ENCODE data around the gene HSPA12B. TPM values are rescaled to one million over a fixed set of nuclear protein-coding genes. Genes with fewer than 3 reads are reported as not detected.

HSPA12B gene
- polyA plus RNA-seq, 1 experiment, result 0.02 TPM

DNA sequence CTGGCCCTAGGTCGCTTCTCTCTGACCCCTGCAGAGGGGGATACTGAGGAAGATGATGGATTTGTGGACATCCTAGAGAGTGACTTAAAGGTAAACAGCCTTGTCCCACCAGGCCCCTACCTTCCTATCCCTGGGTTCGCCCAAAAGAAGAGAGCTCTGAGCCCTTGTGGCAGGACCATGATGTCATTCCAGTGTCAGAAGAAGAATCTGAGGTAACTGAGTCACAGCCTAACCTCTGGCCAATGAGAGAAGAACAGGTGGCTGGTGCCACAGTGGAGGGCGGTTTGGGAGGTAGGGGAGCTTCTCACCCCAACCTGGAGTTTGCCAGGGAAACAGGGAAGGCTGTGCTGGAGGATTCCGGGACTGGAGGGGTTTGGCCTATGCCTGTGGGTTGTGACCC, 68.8 kb downstream of the HSPA12B start:
- POLR2A ChIA-PET, result interaction anchor here (0.5 kb wide), 1 partner anchor 8 kb away, joined by 3 read pairs; no protein-coding TSS in a partner anchor

DNA sequence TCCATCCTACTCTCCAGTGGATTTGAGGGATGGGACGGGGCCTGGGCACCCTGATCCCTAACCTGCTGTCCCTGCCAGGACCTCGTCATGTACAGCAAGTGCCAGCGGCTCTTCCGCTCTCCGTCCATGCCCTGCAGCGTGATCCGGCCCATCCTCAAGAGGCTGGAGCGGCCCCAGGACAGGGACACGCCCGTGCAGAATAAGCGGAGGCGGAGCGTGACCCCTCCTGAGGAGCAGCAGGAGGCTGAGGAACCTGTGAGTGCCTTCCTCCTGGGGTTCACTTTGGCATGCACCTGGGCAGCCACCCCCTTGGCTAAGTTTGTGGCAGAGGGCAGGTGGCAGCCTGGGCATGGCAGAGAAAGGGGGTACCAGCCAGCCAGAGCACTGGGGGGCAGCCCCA, 69.4 kb downstream of the HSPA12B start:
- TF ChIP-seq, protein P1, sequence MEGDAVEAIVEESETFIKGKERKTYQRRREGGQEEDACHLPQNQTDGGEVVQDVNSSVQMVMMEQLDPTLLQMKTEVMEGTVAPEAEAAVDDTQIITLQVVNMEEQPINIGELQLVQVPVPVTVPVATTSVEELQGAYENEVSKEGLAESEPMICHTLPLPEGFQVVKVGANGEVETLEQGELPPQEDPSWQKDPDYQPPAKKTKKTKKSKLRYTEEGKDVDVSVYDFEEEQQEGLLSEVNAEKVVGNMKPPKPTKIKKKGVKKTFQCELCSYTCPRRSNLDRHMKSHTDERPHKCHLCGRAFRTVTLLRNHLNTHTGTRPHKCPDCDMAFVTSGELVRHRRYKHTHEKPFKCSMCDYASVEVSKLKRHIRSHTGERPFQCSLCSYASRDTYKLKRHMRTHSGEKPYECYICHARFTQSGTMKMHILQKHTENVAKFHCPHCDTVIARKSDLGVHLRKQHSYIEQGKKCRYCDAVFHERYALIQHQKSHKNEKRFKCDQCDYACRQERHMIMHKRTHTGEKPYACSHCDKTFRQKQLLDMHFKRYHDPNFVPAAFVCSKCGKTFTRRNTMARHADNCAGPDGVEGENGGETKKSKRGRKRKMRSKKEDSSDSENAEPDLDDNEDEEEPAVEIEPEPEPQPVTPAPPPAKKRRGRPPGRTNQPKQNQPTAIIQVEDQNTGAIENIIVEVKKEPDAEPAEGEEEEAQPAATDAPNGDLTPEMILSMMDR (IDR thresholded peaks at IDR 0.05; ENCODE audit: insufficient read depth, low read depth, low read length), result no peak
- H3K36me3 ChIP-seq (ENCODE audit: control insufficient read depth, insufficient read depth, low read length), result peaks cover 47% of the 10 kb centered on the region

More for the DNA sequence above, 68.8 kb downstream of the HSPA12B start:
- CTCF ChIA-PET, result interaction anchor here (1.1 to 2.7 kb wide), 2 partner anchors 15 to 18 kb away, joined by 3 to 12 read pairs; partner anchors contain the start of gene CENPB
- Histone ChIP-seq H3K27me3 (ENCODE audit: control insufficient read depth, insufficient read depth, low read length) (no peaks in the 10 kb centered on the region), H3K36me3 (ENCODE audit: control insufficient read depth, insufficient read depth, low read length) (peaks cover 47% of the 10 kb centered on the region), H3K4me3 (ENCODE audit: low read depth, low read length) (no peak overlapping the region)
- TF ChIP-seq, protein P1 (IDR thresholded peaks at IDR 0.05; ENCODE audit: insufficient read depth, low read depth, low read length), result no peak
- no peak for DNase-seq (ENCODE audit: low read depth)

More for the DNA sequence above, 69.4 kb downstream of the HSPA12B start:
- Histone ChIP-seq H3K4me3 (ENCODE audit: low read depth, low read length) (no peak overlapping the region), H3K27me3 (ENCODE audit: control insufficient read depth, insufficient read depth, low read length) (no peaks in the 10 kb centered on the region)
- POLR2A ChIA-PET, result no interaction called here
- no peak for DNase-seq (ENCODE audit: low read depth)
- CTCF ChIA-PET, result interaction anchor here (1.1 kb wide), 1 partner anchor 15 kb away, joined by 3 read pairs; the partner anchor contains the start of gene CENPB

Other genes with a start within 250 kb of the HSPA12B start
- not detected in 2 replicates for gene GFRA4, start 69.3 kb upstream of the HSPA12B start, polyA plus RNA-seq (2011; rRNA removed)
- gene ADAM33, start 50.7 kb upstream of the HSPA12B start, polyA plus RNA-seq (2011; rRNA removed), result 53.8 and 82.6 TPM in 2 replicates
- gene SIGLEC1, start 20.1 kb upstream of the HSPA12B start, polyA plus RNA-seq (2011; rRNA removed), result not detected in 2 replicates
- gene ADISSP, start 35.1 kb downstream of the HSPA12B start, polyA plus RNA-seq (2011; rRNA removed), result 21.3 and 34.3 TPM in 2 replicates
- gene SPEF1, start 48.8 kb downstream of the HSPA12B start, polyA plus RNA-seq (2011; rRNA removed), result 0.07 and 0.17 TPM in 2 replicates
- 31.0 and 47.5 TPM in 2 replicates for gene CENPB, start 54.1 kb downstream of the HSPA12B start, polyA plus RNA-seq (2011; rRNA removed)
- 41.8 and 68.1 TPM in 2 replicates for gene CDC25B, start 63.6 kb downstream of the HSPA12B start, polyA plus RNA-seq (2011; rRNA removed)
- gene AP5S1, start 87.9 kb downstream of the HSPA12B start, polyA plus RNA-seq (2011; rRNA removed), result 7.5 and 12.2 TPM in 2 replicates
- 14.8 and 17.4 TPM in 2 replicates for gene MAVS, start 114.1 kb downstream of the HSPA12B start, polyA plus RNA-seq (2011; rRNA removed)
- gene PANK2, start 156.7 kb downstream of the HSPA12B start, polyA plus RNA-seq (2011; rRNA removed), result 12.5 and 22.5 TPM in 2 replicates